ENCODE measurements around the gene SDHD.

- no peak for TF ChIP-seq CTCF (conservative IDR thresholded peaks at IDR 0.05 in 1 of 2, IDR thresholded peaks at IDR 0.05 in 1 of 2; ENCODE audit: low read depth in 1 of 2, low read length in 2 of 2)
- no peak for TF ChIP-seq EZH2 (IDR thresholded peaks at IDR 0.05; ENCODE audit: low read length, missing control alignments)
Measured at GRCh38 chr11:112106070-112106469, 19.4 kb downstream of the SDHD start.
